Testis (tissue), 2 donors: ENCODE measurements around the gene SCP2.

Experiments used
- POLR2A ChIP-seq: fragments of 450-650 bp; IDR thresholded peaks from one replicate; pipeline ENCODE4 v1.6.1; 2017; ENCODE audit warnings: antibody characterized with exemption, mild to moderate bottlenecking, moderate library complexity
- TF ChIP-seq, protein P1 (sequence below), 3 experiments: fragments of 450-650 bp in 2 of 3; fragments of 200-600 bp in 1 of 3; sonication (generic) in 1 of 3; IDR thresholded peaks; one replicate each; pipeline ENCODE4 v1.5.1; 2016 to 2019; ENCODE audit warnings: antibody characterized with exemption in 3 of 3, mild to moderate bottlenecking in 2 of 3, moderate library complexity in 1 of 3

DNA sequence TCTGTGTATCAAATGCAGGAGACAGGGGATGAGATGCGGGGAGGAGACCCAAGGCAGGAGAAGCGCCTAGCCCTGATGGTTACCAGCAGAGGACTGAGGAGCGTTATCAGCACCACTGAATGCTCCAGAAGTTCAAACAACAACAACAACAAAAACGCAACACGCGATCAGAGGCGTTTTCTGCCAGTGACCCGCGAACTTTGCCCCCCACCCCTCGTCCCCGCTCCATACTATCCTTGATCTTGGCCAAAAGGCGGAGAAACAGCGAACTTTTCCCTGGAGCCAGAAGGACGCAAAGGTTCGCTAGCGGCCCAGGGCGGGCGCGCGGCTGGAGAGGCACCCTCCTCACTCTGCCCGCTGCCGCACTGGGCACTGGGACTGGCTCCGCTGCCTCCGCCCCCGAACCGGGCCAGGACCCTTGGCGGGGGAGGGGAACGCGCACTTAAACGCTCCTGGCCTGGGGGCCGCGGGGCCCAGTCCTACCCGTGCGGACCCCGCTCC lies 6.2 kb upstream of the SCP2 start:
- no peak for TF ChIP-seq POLR2A
- TF ChIP-seq, protein P1, sequence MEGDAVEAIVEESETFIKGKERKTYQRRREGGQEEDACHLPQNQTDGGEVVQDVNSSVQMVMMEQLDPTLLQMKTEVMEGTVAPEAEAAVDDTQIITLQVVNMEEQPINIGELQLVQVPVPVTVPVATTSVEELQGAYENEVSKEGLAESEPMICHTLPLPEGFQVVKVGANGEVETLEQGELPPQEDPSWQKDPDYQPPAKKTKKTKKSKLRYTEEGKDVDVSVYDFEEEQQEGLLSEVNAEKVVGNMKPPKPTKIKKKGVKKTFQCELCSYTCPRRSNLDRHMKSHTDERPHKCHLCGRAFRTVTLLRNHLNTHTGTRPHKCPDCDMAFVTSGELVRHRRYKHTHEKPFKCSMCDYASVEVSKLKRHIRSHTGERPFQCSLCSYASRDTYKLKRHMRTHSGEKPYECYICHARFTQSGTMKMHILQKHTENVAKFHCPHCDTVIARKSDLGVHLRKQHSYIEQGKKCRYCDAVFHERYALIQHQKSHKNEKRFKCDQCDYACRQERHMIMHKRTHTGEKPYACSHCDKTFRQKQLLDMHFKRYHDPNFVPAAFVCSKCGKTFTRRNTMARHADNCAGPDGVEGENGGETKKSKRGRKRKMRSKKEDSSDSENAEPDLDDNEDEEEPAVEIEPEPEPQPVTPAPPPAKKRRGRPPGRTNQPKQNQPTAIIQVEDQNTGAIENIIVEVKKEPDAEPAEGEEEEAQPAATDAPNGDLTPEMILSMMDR (IDR thresholded peaks at IDR 0.05): no peak
